Activated CD4-positive, CD25-positive, alpha-beta regulatory T cell treated with anti-CD3 and anti-CD28 coated beads, Interleukin-2, amount 50 U/mL, for 16 hours (primary cell): ENCODE data around the gene HK1.
"Not testable (repeated sequence)": the region's sequence is repeated elsewhere in the genome, so short reads cannot be mapped to it uniquely, and the experiment has no call there.

Source experiments
- DNase-seq: peaks from one replicate; pipeline ENCODE4 v3.0.0-alpha.2; 2020; ENCODE audit warnings: low read depth, low spot score

HK1 gene

GRCh38 chr10:69278446-69278963, at the start of gene HK1:
Gene HK1 (plus strand): TSS chr10:69278496.
- DNase-seq: no peak

GRCh38 chr10:69229616-69229916, 48.7 kb upstream of the HK1 start:
- no peak for DNase-seq

GRCh38 chr10:69230128-69230527, 48.2 kb upstream of the HK1 start:
- no peak for DNase-seq

- DNase-seq: no peak
Observed at GRCh38 chr10:69232252-69232651, 46.0 kb upstream of the HK1 start.

- DNase-seq: no peak
Observed at GRCh38 chr10:69232736-69233480, 45.4 kb upstream of the HK1 start.

- DNase-seq: no peak
Observed at GRCh38 chr10:69234447-69234846, 43.8 kb upstream of the HK1 start.

- DNase-seq: peak; percentile 74
Observed at GRCh38 chr10:69237528-69238159, 40.7 kb upstream of the HK1 start.

- no peak for DNase-seq
Observed at GRCh38 chr10:69239136-69239535, 39.2 kb upstream of the HK1 start.

- DNase-seq: no peak
Observed at GRCh38 chr10:69239816-69240434, 38.4 kb upstream of the HK1 start.

- no peak for DNase-seq
Observed at GRCh38 chr10:69240455-69240854, 37.8 kb upstream of the HK1 start.

GRCh38 chr10:69241575-69241974, 36.7 kb upstream of the HK1 start:
- no peak for DNase-seq

GRCh38 chr10:69242040-69242851, 36.0 kb upstream of the HK1 start:
- DNase-seq: no peak

GRCh38 chr10:69242852-69243212, 35.5 kb upstream of the HK1 start:
- no peak for DNase-seq

GRCh38 chr10:69243817-69244216, 34.5 kb upstream of the HK1 start:
- DNase-seq: no peak

GRCh38 chr10:69246036-69246435, 32.3 kb upstream of the HK1 start:
- no peak for DNase-seq

- DNase-seq: no peak
Observed at GRCh38 chr10:69246581-69247312, 31.5 kb upstream of the HK1 start.

GRCh38 chr10:69247313-69247710, 31.0 kb upstream of the HK1 start:
- no peak for DNase-seq

GRCh38 chr10:69248117-69248730, 30.1 kb upstream of the HK1 start:
- no peak for DNase-seq

- no peak for DNase-seq
Observed at GRCh38 chr10:69250041-69250440, 28.3 kb upstream of the HK1 start.

- DNase-seq: not testable (repeated sequence)
Observed at GRCh38 chr10:69251417-69251816, 26.9 kb upstream of the HK1 start.

- no peak for DNase-seq
Observed at GRCh38 chr10:69253171-69253570, 25.1 kb upstream of the HK1 start.
